Measurements from ENCODE around the gene SLC8A3. TPM values are rescaled to one million over a fixed set of nuclear protein-coding genes. Genes with fewer than 3 reads are reported as not detected.
A peak's percentile ranks its signal among the peaks of the same experiment; 100 is the strongest.

SLC8A3 gene
- total RNA-seq, 3 donors from 2014 or later: 0.15 to 0.21 (median 0.16) TPM

DNA sequence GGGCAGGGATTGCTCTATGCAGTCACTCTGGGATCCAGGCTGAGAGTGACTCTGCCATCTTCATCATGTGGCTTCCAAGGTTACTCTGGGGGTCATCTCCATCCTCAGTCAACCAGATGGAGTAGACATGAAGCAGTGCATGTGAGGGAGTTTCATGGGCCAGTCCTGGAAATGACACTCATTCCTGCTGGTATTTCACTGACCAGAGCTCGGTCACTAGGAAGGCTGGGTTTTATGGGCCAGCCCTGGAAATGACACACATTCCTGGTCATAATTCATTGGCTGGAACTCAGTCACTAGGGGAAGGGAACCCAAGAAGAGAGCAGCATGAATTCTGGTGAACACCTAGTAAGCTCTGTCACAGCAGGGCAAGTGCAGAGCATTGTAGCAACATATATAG lies 164.9 kb downstream of the SLC8A3 start:
- H3K27me3 Mint-ChIP-seq (ENCODE audit: low read depth): no peaks in the 10 kb centered on the region
- no peak overlapping the region for H3K4me3 Mint-ChIP-seq
- ATAC-seq: no peak
- no peaks in the 10 kb centered on the region for H3K36me3 Mint-ChIP-seq (ENCODE audit: insufficient read depth)
- H3K9me3 Mint-ChIP-seq: no peaks in the 10 kb centered on the region
- DNase-seq: no peak
- H3K4me1 Mint-ChIP-seq (ENCODE audit: low read depth): peaks cover 1% of the 10 kb centered on the region

GRCh38 chr14:70022771-70023445 lies 165.8 kb downstream of the SLC8A3 start:
- no peak overlapping the region for H3K4me3 Mint-ChIP-seq
- H3K27me3 Mint-ChIP-seq (ENCODE audit: low read depth): no peaks in the 10 kb centered on the region
- H3K36me3 Mint-ChIP-seq (ENCODE audit: insufficient read depth): no peaks in the 10 kb centered on the region
- DNase-seq (no peak), ATAC-seq (no peak)
- no peaks in the 10 kb centered on the region for H3K9me3 Mint-ChIP-seq
- H3K4me1 Mint-ChIP-seq (ENCODE audit: low read depth): peaks cover 4% of the 10 kb centered on the region

DNA sequence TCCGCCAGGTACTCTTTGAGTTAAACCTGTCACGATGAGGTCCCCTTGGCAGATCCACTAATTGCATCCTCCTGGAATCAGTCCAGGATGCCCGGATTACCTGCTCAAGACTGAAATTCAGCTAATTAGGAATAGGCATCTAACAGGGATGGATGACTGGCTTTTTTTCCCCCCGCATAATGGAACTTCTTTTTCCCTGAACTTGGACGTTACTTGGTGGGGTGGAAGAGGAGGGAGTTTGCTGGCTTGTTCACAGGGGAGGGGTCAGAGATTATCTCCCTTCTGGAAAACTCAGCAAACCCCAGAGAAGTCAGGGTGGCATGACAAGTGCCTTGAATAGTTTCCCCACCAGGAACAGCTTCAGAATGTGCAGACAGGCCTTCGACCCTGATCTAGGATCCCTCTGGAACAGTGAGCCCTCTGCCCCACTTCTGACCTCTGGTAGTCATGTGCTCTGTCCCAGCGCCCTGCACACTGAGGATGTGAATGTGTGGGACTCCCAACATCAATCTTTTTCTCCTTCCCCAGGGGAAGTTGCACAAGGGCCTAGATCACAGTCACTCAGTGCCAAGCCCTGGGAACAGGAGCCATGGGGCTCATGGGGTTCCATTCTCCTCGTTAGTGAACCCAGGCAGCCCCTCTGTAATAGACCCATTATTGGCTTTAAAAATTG lies 167.1 kb downstream of the SLC8A3 start:
- Mint-ChIP-seq H3K4me3 (no peak overlapping the region), H3K36me3 (ENCODE audit: insufficient read depth) (no peaks in the 10 kb centered on the region), H3K4me1 (ENCODE audit: low read depth) (peaks cover 5% of the 10 kb centered on the region), H3K27me3 (ENCODE audit: low read depth) (no peaks in the 10 kb centered on the region), H3K9me3 (no peaks in the 10 kb centered on the region)
- no peak for DNase-seq
- no peak for ATAC-seq

DNA sequence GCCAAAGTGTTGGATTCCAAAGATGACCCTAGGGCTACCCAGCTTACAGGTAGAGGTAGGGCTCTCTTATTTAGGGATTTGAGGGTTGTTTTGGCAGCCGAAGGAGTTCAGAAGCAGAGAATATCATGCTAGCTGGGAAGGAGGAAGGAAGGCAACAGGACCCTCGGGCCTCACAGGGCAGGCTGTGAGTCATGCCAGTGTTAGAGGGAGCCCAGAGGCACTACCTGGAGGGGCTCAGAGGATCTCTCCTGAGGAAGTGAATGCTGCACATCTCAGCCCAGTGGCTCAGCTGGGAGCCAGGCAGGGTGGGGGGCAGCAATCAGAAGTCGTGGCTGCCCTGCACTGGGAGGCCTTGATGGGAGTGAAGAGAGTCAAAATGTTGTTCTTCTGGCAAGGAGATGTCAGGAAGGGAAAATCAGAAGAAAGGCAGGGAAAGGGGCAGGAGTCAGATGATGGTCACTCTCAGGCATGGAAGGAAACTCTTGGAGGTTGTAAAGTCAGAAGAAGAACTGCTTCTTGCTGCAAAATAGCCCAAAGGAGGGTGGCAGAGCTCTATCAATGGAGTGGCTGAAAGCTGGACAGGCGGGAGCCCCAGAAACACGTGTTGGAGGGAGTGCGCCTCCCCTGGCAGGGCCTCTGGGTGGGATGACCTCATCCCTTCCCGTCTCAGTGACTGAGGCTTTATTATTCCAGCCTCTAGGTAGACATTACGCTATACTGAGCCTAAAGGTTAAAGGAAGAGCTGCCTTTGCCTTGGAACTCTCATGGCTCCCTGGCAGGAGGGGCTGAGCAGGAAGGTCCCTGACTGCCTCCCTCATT lies 168.2 kb downstream of the SLC8A3 start:
- Mint-ChIP-seq H3K27me3 (ENCODE audit: low read depth) (peaks cover 1% of the 10 kb centered on the region), H3K36me3 (ENCODE audit: insufficient read depth) (no peaks in the 10 kb centered on the region), H3K4me1 (ENCODE audit: low read depth) (peaks cover 5% of the 10 kb centered on the region), H3K4me3 (no peak overlapping the region), H3K9me3 (no peaks in the 10 kb centered on the region)
- DNase-seq: no peak
- no peak for ATAC-seq

DNA sequence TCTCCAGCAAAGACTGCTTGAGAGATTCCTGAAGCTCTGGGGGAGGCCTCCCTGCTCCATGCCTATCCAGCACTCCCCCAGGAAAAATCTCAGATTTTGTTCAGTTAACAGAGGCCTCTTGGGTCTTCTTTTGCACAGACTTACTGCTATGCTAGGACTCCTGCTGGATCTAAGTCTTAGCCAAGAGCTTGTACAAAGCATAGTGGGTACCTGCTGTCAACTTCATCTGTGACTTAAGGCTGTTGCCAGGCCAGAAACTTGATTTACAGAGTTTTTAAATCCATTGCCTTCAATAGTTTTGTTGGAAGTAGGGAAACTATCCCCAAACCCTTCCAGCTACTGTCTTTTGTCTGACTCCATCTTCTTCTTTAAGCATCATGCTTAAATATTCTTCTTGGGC lies 169.1 kb downstream of the SLC8A3 start:
- Mint-ChIP-seq H3K27me3 (ENCODE audit: low read depth) (peaks cover 9% of the 10 kb centered on the region), H3K9me3 (no peaks in the 10 kb centered on the region), H3K4me1 (ENCODE audit: low read depth) (peaks cover 5% of the 10 kb centered on the region), H3K4me3 (no peak overlapping the region), H3K36me3 (ENCODE audit: insufficient read depth) (no peaks in the 10 kb centered on the region)
- ATAC-seq (no peak), DNase-seq (no peak)

- H3K4me3 Mint-ChIP-seq: no peak overlapping the region
- DNase-seq: no peak
- ATAC-seq: peak; percentile 19 to 38
- no peaks in the 10 kb centered on the region for H3K36me3 Mint-ChIP-seq (ENCODE audit: insufficient read depth)
- H3K9me3 Mint-ChIP-seq: no peaks in the 10 kb centered on the region
- H3K27me3 Mint-ChIP-seq (ENCODE audit: low read depth): peaks cover 16% of the 10 kb centered on the region
- H3K4me1 Mint-ChIP-seq (ENCODE audit: low read depth): peaks cover 5% of the 10 kb centered on the region
These were observed 170.0 kb downstream of the SLC8A3 start for GRCh38 chr14:70018713-70019211.

DNA sequence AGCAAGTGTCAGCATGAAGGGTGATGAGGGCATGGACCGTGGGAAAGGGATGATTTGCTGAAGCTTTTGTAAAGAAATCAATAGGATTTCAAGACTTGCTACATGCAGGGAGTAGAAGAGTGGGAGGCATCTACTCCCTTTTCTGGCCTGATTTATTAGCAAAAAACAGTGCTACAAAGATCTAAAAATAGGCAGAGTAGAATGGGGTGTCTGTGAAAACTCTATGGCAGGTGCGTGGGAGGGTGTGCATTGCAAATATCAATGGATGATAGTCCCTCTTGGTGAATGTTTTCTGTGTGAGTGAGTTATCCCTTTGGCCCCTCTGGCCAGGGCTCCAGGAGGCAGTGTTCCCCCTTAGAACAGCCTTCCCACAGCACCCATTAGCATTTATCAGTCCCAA lies 170.5 kb downstream of the SLC8A3 start:
- no peak overlapping the region for H3K4me3 Mint-ChIP-seq
- no peaks in the 10 kb centered on the region for H3K36me3 Mint-ChIP-seq (ENCODE audit: insufficient read depth)
- ATAC-seq (no peak), DNase-seq (no peak)
- peaks cover 16% of the 10 kb centered on the region for H3K27me3 Mint-ChIP-seq (ENCODE audit: low read depth)
- H3K4me1 Mint-ChIP-seq (ENCODE audit: low read depth): peaks cover 5% of the 10 kb centered on the region
- H3K9me3 Mint-ChIP-seq: no peaks in the 10 kb centered on the region

- Mint-ChIP-seq H3K4me3 (no peak overlapping the region), H3K36me3 (ENCODE audit: insufficient read depth) (no peaks in the 10 kb centered on the region), H3K27me3 (ENCODE audit: low read depth) (peaks cover 22% of the 10 kb centered on the region), H3K4me1 (ENCODE audit: low read depth) (peaks cover 5% of the 10 kb centered on the region), H3K9me3 (no peaks in the 10 kb centered on the region)
- no peak for ATAC-seq
- no peak for DNase-seq
These were observed 174.2 kb downstream of the SLC8A3 start for GRCh38 chr14:70014406-70015095.

DNA sequence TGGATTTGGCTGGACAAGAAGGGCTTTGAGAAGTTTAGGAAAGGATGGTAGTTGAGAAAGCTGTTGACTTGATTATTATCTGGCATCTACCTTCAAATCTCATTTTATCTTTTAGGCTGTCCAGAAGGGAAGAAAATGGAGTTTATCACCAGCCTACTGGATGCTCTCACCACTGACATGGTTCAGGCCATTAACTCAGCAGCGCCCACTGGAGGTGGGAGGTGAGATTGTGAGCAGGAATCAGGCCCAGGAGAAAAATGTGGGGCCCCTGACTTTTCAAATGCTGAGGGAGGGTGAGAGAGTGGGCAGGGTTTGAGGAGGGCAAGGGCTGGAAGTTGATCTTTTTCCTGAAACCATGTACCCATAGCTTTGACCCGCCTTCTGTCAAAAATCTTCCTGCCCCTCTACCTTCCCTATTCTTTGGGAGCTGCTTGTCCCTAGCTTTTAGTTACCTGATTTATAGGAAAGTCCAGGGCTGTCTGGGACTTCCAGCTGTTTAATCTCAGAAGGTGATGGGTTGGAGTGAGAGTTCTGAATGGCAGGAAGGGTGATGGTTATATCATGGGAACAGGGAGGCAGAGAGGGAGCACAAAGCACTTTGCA lies 175.4 kb downstream of the SLC8A3 start:
- DNase-seq (no peak), ATAC-seq (no peak)
- H3K9me3 Mint-ChIP-seq: no peaks in the 10 kb centered on the region
- H3K4me1 Mint-ChIP-seq (ENCODE audit: low read depth): peaks cover 3% of the 10 kb centered on the region
- H3K4me3 Mint-ChIP-seq: no peak overlapping the region
- H3K36me3 Mint-ChIP-seq (ENCODE audit: insufficient read depth): no peaks in the 10 kb centered on the region
- peaks cover 22% of the 10 kb centered on the region for H3K27me3 Mint-ChIP-seq (ENCODE audit: low read depth)

- no peak for DNase-seq
- no peak for ATAC-seq
- peaks cover 22% of the 10 kb centered on the region for H3K27me3 Mint-ChIP-seq (ENCODE audit: low read depth)
- no peaks in the 10 kb centered on the region for H3K9me3 Mint-ChIP-seq
- H3K36me3 Mint-ChIP-seq (ENCODE audit: insufficient read depth): no peaks in the 10 kb centered on the region
- H3K4me3 Mint-ChIP-seq: no peak overlapping the region
- H3K4me1 Mint-ChIP-seq (ENCODE audit: low read depth): no peaks in the 10 kb centered on the region
These were observed 177.0 kb downstream of the SLC8A3 start for GRCh38 chr14:70011708-70012107.

DNA sequence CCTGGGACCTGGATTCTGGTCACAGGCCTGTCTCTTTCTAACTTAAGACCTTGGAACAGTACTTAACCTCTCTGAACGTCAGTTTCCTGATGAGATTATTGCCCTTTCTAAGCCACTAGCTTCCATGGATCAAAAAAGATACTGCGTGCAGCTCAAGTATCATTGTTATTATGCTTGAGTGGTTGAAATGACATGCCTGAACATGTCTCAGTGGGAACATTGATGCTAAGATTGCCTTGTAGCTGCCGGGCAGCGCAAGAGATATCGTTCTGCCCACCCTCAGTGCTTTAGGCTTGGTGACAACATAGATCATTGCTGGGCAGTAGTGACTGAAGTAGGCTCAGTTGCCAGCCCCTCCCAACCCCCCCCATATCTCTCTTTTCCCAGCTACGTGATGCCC lies 177.7 kb downstream of the SLC8A3 start:
- ATAC-seq: no peak
- H3K4me3 Mint-ChIP-seq: no peak overlapping the region
- no peaks in the 10 kb centered on the region for H3K36me3 Mint-ChIP-seq (ENCODE audit: insufficient read depth)
- DNase-seq: no peak
- no peaks in the 10 kb centered on the region for H3K9me3 Mint-ChIP-seq
- peaks cover 22% of the 10 kb centered on the region for H3K27me3 Mint-ChIP-seq (ENCODE audit: low read depth)
- no peaks in the 10 kb centered on the region for H3K4me1 Mint-ChIP-seq (ENCODE audit: low read depth)

GRCh38 chr14:70009961-70010360 lies 178.8 kb downstream of the SLC8A3 start:
- DNase-seq: no peak
- Mint-ChIP-seq H3K4me3 (no peak overlapping the region), H3K9me3 (no peaks in the 10 kb centered on the region), H3K36me3 (ENCODE audit: insufficient read depth) (no peaks in the 10 kb centered on the region), H3K4me1 (ENCODE audit: low read depth) (no peaks in the 10 kb centered on the region), H3K27me3 (ENCODE audit: low read depth) (peaks cover 15% of the 10 kb centered on the region)
- no peak for ATAC-seq

GRCh38 chr14:70008284-70009262 lies 180.2 kb downstream of the SLC8A3 start:
- no peak for ATAC-seq
- peaks cover 6% of the 10 kb centered on the region for H3K27me3 Mint-ChIP-seq (ENCODE audit: low read depth)
- H3K9me3 Mint-ChIP-seq: no peaks in the 10 kb centered on the region
- no peaks in the 10 kb centered on the region for H3K4me1 Mint-ChIP-seq (ENCODE audit: low read depth)
- no peaks in the 10 kb centered on the region for H3K36me3 Mint-ChIP-seq (ENCODE audit: insufficient read depth)
- H3K4me3 Mint-ChIP-seq: no peak overlapping the region
- DNase-seq: no peak
